ENCODE measurements around the gene GUCY1B1. TPM values are rescaled to one million over a fixed set of nuclear protein-coding genes. Genes with fewer than 3 reads are reported as not detected.

GUCY1B1 gene
- total RNA-seq, 4 donors from 2014 or later: 5.8 to 35.5 (median 8.3) TPM

DNA sequence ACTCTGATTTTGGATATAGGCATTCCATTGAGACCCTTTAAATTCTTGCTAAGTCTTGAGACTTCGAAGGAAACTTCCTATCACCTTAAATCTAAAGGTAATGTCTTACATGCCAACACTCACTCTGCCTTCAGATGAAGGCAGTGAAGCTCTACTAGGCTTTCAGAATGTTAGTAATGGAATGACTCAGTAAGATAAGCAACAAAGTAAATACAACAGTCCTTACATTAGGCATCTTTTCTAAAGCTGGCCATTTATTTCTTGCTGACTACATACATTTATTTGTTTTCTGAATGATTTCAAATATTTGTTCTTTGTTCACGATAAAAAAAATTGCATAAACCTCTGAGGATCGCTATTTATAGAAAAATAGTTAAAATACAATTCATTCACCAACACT is 63.8 kb downstream of the GUCY1B1 start:
- ATAC-seq (ENCODE audit: low FRiP score): no peak

DNA sequence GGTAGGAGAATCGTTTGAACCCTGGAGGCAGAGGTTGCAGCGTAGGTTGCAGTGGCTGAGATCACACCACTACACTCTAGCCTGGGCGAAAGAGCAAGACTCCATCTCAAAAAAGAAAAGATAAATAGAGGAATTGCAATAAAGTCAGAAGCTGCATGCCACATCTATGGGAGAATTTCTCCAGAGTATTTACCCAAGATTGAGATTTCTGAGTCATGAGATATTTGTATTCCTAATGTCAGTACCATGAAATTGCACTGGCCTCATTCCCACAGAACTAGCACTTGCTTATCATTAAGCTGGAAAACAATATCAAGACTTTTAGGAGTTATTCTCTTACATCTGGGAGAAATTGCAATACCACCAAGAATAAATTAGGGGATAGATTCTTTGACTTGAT is 69.8 kb downstream of the GUCY1B1 start:
- DNase-seq (ENCODE audit: low spot score): no peak
- TF ChIP-seq, protein P1, sequence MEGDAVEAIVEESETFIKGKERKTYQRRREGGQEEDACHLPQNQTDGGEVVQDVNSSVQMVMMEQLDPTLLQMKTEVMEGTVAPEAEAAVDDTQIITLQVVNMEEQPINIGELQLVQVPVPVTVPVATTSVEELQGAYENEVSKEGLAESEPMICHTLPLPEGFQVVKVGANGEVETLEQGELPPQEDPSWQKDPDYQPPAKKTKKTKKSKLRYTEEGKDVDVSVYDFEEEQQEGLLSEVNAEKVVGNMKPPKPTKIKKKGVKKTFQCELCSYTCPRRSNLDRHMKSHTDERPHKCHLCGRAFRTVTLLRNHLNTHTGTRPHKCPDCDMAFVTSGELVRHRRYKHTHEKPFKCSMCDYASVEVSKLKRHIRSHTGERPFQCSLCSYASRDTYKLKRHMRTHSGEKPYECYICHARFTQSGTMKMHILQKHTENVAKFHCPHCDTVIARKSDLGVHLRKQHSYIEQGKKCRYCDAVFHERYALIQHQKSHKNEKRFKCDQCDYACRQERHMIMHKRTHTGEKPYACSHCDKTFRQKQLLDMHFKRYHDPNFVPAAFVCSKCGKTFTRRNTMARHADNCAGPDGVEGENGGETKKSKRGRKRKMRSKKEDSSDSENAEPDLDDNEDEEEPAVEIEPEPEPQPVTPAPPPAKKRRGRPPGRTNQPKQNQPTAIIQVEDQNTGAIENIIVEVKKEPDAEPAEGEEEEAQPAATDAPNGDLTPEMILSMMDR (IDR thresholded peaks at IDR 0.05): no peak
- no peak for ATAC-seq (ENCODE audit: low FRiP score)

More for the DNA sequence above, 63.8 kb downstream of the GUCY1B1 start:
- TF ChIP-seq, protein P1 (IDR thresholded peaks at IDR 0.05): no peak
- DNase-seq (ENCODE audit: low spot score): no peak

DNA sequence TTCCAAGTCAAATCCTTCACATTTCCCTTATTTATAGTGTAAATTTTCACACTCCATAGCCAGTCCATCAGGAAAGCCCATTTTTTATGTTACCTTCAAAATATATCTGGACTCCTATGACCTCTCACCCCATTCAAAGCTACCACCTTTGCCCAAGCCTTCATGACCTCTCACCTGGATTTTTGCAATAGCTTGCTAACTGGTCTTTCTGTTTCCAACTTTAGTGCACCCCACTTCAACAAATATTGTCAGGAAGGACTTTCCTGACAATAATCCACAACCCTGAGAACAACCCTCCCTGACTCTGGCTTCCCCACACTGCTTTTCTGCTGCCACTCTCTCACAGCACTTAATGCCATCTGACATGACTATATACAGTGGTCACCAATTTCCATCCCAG is 73.8 kb downstream of the GUCY1B1 start:
- TF ChIP-seq, protein P1 (IDR thresholded peaks at IDR 0.05): no peak
- DNase-seq (ENCODE audit: low spot score) (no peak), ATAC-seq (ENCODE audit: low FRiP score) (no peak)

DNA sequence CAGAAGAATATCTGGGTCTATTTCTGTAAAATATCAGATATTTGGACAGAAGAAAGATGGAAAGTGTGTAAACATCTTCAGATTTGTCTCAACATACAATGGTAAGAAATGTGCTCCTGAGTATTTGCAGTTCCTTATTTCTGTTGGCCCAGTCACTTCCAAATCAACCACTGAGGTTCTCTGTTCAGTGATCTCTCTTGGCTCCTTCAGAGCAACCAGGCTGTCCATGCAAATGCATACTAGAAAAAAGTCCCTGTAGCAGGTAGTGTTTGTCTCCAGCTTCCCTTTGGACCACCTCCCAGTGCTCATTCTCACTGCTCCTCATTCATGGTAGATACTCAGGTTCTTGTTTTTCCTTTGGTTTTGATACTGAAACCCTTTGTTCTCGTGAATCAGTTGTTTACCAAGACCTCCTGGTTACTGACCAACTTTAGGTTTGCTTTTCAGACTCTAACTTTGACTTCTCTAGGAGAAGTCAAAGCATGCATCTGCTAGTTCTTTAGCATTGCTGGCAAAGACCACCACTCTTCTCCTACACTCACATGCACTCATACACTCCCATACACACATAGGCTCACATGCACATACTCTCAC is 78.5 kb downstream of the GUCY1B1 start:
- no peak for ATAC-seq (ENCODE audit: low FRiP score)
- no peak for DNase-seq (ENCODE audit: low spot score)
- TF ChIP-seq, protein P1 (IDR thresholded peaks at IDR 0.05): no peak

DNA sequence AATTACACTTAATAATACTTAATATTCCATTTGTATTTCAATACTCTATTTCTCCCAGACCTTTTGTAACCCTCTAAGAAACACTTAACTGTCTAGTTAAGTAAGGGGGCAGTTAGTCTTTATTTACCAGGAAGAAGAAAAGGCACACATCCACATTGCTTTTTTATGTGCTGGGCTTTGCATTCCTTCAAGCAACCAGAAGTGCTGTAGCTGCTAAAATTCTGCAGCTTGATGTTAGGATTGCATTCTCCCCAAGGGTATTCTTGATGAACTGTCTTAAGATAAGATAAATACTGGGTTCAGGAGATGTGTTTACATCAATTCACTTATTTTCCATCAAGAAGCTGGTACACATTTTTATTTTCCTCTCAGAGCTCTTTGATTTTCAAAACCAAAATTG is 83.3 kb downstream of the GUCY1B1 start:
- ATAC-seq (ENCODE audit: low FRiP score) (no peak), DNase-seq (ENCODE audit: low spot score) (no peak)
- TF ChIP-seq, protein P1 (IDR thresholded peaks at IDR 0.05): no peak

DNA sequence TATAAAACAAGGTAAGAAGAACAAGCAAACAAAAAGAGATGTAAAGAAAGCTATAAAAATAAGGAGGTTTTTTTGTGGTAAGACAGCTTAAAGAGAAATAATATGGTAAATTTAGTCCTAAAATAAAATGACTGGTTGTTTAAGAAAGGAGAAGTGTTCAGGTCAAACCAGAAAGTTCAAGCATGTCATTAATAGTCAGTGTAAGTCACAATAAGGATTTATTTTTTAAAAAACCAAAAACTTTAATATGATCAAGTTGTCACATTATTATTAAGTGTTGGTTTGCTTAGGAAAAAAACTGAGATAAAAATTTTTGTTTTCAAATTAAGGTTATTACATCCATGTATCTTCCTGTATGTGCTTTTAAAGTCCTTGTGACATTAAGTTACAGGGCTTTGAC is 88.1 kb downstream of the GUCY1B1 start:
- ATAC-seq (ENCODE audit: low FRiP score): no peak
- TF ChIP-seq, protein P1 (IDR thresholded peaks at IDR 0.05): no peak
- DNase-seq (ENCODE audit: low spot score): no peak

DNA sequence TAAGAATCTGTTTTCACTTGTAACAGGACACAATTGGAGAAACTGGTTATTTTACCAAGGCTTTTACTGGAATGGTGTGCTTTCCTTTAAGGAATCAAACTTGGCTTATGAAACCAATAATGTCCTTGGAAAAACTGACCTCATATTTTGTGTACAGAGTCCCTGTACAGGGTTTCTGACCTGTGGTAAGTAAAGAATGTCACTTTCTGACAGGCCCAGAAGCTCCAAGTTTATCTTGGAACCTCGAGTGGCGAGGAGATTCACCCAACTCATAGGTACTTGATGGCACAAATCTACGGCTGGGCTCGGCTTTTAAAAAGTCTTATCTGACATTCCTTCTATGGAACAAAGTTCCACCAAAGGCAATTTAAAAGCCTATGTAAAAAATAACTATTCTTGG is 90.2 kb downstream of the GUCY1B1 start:
- DNase-seq (ENCODE audit: low spot score) (no peak), ATAC-seq (ENCODE audit: low FRiP score) (no peak)
- TF ChIP-seq, protein P1 (IDR thresholded peaks at IDR 0.05): no peak
